HEK293T (cell line): Measurements from ENCODE around the gene HEXIM2.

Source experiments
- ARNT ChIP-seq: fragments of 450-650 bp; IDR thresholded peaks from 2 replicates; pipeline ENCODE4 v1.6.1; 2017; ENCODE audit warnings: mild to moderate bottlenecking
- FOXK2 ChIP-seq: fragments of 450-650 bp; IDR thresholded peaks from 2 replicates; pipeline ENCODE4 v1.6.1; 2016; ENCODE audit warnings: mild to moderate bottlenecking
- FOXM1 ChIP-seq: fragments of 450-650 bp; IDR thresholded peaks from 2 replicates; pipeline ENCODE4 v1.6.1; 2017; ENCODE audit warnings: mild to moderate bottlenecking, borderline replicate concordance
- PKNOX1 ChIP-seq: fragments of 450-650 bp; IDR thresholded peaks from 2 replicates; pipeline ENCODE4 v1.6.1; 2016
- SP1 ChIP-seq: fragments of 450-650 bp; IDR thresholded peaks from 2 replicates; pipeline ENCODE4 v1.6.1; 2017
- TARDBP ChIP-seq: fragments of 450-650 bp; IDR thresholded peaks from 2 replicates; pipeline ENCODE4 v1.6.1; 2016

- no peak for TF ChIP-seq FOXK2
- no peak for TF ChIP-seq SP1
- TF ChIP-seq ARNT = no peak
- no peak for TF ChIP-seq FOXM1
- TF ChIP-seq TARDBP = no peak
- no peak for TF ChIP-seq PKNOX1
These were observed 3.1 kb downstream of the HEXIM2 start for GRCh38 chr17:45164734-45165269.
